Activated naive CD4-positive, alpha-beta T cell (primary cell): Measurements from ENCODE around the gene PUS10.
"Not testable (repeated sequence)": the region's sequence is repeated elsewhere in the genome, so short reads cannot be mapped to it uniquely, and the experiment has no call there.

Source experiments
- DNase-seq, 4 experiments: peaks; one replicate each; lab custom pipeline; 2025; lab: John Stamatoyannopoulos, UW

Gene PUS10

GRCh38 chr2:61011678-61012077 is 6.4 kb downstream of the PUS10 start:
- DNase-seq, result no peak

DNA sequence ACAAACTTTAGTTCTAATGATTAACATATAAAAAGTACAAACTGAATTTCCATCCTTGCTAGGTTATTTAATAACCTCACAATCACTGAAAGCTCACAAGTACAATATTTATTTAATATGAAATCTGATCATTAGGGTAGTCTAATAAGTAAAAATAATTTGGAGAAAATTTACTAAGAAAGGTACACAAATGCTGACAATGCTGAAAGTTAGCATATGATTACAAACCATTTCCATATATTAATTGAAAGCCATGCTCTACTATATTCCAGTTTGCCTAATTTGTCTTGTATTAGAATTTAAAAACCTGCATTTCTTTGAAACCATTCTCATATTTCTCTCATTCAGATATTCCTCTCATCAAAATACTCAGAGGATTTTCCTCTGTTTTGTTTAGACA is 8.7 kb downstream of the PUS10 start:
- no peak for DNase-seq

DNA sequence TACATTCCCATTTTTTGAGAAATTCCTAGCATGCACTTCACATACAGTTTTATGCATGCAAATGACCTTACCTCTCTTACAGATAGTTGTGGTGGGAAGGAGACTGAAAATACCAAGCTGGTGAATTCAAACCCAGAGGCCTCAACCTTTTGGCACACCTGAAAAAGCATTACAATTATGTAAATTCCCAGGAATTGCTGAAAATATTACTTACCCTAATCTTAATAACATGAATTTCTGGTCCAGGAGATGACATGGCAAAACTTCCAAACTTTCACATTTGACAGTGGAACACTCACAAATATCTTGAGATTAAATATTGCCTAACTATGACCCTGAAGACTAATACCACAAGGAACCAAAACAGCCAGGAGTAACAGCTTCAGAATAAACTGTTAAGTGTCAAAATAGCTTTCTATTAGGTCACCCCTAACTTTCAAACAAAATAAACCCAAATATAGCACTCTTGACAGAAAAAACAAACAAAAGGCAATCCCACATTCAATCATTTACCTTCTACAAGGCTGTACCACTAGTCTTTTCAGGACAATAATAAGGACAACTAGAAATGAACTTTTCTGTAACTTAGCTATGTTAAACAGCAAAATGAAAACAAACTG is 11.5 kb downstream of the PUS10 start:
- DNase-seq, result no peak

DNA sequence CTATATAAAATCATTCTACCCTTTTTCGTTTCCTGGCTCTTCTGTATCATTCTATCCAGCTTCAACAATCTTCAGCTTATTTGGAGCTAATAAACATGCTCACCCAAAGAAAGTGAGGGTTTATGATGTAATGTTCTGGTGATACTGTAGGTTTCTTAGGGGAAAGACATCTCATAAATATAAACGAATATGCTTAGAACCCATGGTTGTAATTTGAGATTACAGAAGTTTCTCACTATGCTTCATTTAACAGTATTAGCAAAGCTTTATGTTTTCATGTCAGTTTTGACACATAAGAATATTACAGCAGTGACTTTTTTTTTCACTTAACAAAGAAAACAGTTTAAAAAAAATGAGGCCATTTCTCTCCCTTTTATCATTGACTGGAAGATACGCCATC is 12.3 kb downstream of the PUS10 start:
- DNase-seq, result no peak

- no peak for DNase-seq
Measured at GRCh38 chr2:60998628-60999545, 19.2 kb downstream of the PUS10 start.

DNA sequence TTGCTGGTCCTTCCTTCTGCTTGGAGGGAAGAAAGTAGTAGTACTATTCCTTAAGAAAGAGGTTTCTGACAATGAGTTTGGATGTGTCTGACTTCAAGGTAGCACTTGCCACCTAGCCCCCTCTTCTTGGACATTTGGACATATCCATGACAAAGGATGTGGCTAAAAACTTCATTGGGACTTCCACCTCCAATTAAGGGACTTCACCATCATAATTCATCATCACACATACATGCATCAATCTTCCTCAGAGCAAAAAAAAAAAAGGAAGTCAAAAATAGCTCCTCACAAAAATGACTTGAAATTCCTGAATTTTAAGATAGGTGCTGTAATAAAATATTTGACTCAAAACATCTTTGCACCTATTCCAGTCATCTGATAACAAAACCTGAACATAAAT is 23.9 kb downstream of the PUS10 start:
- no peak for DNase-seq

DNA sequence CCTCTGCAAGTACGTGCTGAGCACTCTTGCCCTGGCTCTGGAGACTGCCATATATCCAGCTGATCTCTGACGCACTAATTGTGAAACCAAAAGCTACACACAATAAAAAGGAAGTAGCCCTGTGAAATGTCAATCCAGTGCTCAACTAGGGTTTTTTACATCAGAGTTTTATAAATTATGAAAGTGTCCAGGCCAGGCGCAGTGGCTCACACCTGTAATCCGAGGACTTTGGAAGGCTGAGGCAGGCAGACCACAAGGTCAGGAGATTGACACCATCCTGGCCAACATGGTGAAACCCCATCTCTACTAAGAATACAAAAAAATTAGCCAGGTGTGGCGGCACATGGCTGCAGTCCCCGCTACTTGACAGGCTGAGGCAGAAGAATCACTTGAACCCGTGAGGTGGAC is 25.1 kb downstream of the PUS10 start:
- DNase-seq, result no peak

DNA sequence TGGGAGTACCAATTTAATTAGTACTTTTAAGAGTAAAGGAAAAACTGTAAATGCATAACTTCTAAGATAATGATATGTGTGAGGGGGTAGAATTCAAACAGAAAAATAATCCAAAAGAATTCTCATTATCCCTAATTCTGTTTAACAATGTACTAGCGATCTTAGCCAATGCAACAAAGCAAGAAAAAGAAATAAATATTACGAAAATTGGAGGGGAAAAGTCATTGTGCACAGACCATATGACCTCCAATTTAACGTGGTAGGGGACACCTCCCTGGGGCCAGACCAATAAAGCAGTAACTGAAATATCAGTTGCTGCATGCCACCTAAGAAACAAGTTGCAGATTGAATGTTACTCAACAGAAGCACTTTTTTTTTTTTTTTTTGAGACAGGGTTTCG is 26.4 kb downstream of the PUS10 start:
- DNase-seq, result no peak

GRCh38 chr2:60989259-60989658 is 28.8 kb downstream of the PUS10 start:
- DNase-seq, result no peak

GRCh38 chr2:60987656-60988055 is 30.4 kb downstream of the PUS10 start:
- not testable (repeated sequence) for DNase-seq

DNA sequence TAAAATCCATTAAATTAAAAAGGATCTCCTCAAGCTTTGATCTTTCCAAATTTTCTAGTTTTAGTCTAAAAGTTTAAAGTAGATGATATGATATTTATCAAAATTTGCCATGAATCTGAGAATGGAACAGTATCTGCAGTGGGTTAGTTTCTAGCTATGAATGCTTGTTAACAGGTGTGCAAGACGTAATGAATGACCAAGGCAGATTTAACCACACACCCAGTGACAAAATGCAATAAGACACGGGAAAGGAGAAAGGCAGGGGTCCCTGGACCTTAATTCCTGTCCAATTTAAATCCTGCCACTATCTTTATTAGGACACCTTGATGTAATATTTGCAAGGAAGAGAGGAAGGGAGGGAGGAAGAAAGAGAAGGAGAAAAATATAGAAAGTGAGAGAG is 31.0 kb downstream of the PUS10 start:
- no peak for DNase-seq

- DNase-seq, result no peak
Measured at GRCh38 chr2:60984720-60985119, 33.3 kb downstream of the PUS10 start.

- not testable (repeated sequence) for DNase-seq
Measured at GRCh38 chr2:60982066-60982465, 36.0 kb downstream of the PUS10 start.

DNA sequence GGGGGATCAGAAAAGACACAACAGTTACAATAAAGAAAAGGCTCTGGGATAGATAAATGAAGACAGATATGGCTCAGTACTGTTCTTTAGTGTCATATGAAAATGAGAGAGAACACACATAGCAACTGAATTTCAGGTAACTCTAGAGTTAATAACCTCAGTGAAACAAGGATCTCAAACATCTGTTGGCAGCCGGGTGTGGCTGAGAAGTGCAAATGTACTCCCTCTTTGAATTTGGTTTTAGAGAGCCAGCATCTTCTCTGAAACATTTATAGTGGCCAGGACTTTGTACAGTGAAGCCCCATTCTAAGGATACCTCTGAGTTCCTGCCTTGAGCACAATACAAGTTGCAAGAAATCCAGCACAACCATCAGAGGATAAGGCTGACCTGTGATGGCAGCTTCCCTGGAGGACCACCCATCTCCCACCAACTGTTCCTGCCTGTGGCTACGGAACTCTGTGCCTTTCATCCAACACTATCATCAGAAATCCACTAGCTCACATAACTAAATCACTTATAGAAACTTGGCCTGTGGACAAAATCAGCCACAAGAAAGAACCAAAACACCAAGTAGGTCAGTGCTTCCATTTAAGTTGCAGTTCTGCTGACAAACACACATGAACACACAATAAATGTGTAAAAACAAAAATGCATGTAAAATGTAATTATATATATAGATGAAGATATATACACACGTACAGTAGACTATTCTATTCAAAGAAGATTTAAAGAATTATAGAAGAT is 37.8 kb downstream of the PUS10 start:
- no peak for DNase-seq

GRCh38 chr2:60979231-60979630 is 38.8 kb downstream of the PUS10 start:
- no peak for DNase-seq

GRCh38 chr2:60977562-60977895 is 40.5 kb downstream of the PUS10 start:
- DNase-seq, result no peak

GRCh38 chr2:60976875-60977561 is 41.0 kb downstream of the PUS10 start:
- no peak for DNase-seq

- no peak for DNase-seq
Measured at GRCh38 chr2:60976256-60976850, 41.7 kb downstream of the PUS10 start.

DNA sequence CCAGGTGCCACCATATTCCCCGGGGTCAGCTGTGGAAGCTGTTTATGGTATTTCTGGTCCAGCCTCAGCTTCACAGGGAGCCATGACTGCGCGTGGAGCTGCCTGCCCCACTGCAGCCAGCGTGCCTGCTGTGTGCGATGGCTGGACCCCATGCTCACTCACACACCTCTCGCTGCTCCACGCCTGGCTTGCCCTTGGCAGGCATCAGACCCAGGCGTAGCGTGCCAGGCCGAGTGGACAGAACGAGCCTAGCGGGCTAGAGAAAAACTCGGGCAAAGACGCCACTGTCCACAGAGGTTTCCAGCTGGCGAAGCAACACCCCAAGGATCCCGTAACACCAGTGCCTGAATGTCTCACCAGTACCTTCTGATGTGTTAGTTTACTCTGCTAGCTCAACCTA is 43.4 kb downstream of the PUS10 start:
- no peak for DNase-seq

DNA sequence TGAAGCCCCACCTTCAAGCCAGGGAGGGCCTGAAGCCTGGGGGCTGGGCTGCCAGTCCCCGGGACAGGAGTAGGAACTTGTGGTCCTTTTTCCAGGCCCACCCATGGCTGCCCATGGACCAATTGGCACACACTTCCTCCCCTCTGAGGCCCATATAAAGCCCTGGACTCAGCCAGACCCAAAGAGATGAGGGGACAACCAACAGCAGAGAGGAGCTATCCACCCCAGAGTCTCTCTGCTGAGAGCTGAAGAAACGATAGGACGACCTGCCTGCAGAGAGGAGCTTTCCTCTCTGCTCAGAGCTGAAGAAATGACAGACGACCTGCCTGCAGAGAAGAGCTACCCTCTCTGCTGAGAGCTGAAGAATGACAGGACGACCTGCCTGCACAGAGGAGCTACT is 44.4 kb downstream of the PUS10 start:
- no peak for DNase-seq

- DNase-seq, result no peak
Measured at GRCh38 chr2:60972889-60973656, 45.0 kb downstream of the PUS10 start.
